HG03280 (cell line): ENCODE data around the gene PSD.
A peak's percentile ranks its signal among the peaks of the same experiment; 100 is the strongest.
"Not testable (repeated sequence)": the region's sequence is repeated elsewhere in the genome, so short reads cannot be mapped to it uniquely, and the experiment has no call there.

Experiments used
- ATAC-seq: cut with Tn5 transposase; IDR thresholded peaks from one replicate; pipeline ENCODE4 v1.9.1; 2021; ENCODE audit warnings: mild to moderate bottlenecking, moderate library complexity; ENCODE audit not compliant: unreplicated experiment

Gene PSD

DNA sequence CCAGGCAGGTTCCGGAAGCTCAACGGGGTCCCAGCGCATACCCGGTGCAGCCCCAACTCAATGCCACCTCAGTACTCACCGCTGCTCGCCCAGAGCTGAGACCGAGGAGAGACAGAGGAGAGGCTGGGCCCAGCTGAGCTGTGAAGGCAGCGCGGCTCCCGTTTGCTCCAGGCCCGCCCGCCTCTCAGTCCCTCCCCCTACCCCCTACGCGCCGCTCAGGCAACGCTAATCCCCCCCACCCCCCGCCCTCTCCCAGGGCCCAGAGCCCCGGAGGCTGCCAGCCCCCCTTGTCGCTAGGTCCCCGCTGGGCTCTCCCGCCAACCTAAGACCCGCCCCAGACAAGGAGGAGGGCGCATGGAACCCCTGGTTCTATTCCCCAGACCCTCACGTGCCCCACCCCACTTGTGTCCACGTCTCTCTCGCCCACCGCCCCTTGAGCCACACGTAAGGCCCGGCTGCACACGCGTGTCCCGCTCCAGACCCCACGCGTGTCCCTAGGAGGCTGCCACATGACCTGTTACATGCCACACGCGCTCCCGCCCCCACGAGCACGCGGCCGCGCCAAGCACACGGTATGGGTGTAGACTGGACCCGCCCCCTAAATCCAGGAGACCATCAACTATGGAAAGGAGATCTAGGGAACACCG lies at the start of gene PSD:
PSD (minus strand) TSS at position 164 of the 647 bp plus-strand sequence. CDS start 1,747 bp downstream, outside the sequence.
- ATAC-seq: no peak

DNA sequence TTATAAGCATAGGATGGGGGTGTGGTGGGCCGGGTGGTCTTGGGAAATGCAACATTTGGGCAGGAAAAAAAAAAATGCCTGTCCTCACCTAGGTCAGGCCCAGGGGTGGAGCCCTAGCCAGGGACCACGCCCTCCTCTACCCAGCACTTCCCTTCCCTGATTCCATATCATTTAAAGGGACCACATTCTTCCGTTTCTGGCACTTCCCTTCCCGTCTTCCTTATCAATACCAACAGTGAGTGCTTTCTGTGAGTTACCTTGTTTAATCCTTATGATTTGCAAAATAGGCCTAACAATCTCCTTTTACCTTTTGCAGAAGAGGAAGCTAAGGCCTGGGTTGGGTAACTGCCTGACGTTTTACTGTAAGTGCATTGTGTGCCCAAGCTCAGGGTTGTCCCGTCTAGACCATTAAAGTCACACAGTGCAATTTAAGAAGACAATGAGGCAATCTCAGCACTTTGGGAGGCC lies 49.4 kb upstream of the PSD start:
- no peak for ATAC-seq

DNA sequence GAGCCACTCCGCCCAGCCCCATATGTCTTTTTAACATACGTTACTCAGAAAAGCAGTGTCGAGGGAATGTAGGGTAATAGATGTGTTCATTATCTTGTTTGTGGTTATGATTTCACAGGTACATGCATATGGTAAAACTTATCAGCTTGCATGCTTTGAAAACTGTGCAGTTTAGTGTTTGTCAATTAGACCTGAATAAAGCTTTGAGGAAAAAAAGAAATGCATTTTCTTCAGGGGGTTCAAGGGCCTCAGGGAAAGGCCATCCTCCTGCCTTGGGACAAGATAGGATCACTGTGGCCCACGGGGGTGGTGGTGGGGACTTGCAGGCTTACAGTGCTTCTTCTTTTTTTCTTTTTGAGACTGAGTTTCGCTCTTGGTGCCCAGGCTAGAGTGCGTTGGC lies 48.7 kb upstream of the PSD start:
- no peak for ATAC-seq

DNA sequence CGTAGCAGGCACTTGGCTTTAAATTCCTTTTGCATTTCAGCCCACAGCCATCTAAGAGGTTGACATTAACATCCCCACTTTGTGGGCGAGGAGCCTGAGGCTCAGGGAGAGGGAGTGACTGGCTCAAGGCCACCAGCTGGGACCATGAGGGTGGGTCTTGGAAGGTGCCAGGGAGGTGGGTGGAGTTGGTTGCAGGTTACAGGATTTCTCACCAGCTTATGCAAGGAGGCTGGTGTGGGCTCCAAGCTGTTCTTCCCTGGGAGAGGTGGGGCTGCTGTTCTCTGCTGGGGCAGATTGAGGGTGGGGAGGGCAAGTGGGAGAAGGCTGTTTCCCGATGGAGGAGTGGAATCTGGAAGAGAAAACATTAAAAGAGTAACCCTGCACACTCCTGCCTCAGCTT lies 46.9 kb upstream of the PSD start:
- no peak for ATAC-seq

DNA sequence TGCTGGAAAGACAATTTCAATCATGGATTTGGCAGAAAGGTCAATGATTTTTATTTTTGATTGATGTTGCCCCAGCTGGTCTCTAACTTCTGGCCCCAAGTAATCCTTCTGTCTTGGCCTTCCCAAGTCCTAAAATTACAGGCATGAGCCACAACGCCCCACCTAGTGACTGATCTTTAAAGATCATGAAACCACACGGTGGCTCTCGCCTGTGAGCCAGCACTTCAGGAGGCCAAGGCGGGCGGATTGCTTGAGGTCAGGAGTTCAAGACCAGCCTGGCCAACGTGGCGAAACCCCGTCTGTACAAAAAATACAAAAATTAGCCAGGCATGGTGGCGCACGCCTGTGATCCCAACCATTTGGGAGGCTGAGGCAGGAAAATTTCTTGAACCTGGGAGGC lies 45.4 kb upstream of the PSD start:
- no peak for ATAC-seq

DNA sequence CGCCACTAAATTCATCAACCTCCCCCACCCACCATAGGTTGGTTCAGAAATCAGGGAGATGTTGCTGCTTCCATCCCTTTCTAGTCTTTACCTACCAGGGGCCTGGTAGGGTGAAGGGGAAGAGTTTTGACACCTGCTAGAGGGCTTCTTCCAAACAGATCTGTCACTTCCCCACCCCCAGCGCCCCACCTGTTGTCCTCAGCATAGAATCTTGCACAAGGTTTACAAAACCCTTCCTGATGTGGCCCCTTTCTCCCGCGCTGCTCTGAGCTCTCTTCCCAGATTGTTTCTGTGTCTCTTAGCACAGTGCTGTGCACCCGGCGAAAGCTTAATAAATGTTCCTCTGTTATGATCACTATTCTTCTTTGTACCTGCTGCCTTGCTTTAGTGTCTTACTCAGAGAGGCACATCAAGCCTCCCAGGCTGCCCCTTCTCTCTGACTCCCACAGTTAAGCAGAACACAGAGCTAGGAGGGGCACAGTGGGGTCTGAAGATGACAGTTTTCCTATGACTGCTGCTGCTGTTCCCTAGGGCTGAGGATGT lies 44.0 kb upstream of the PSD start:
- ATAC-seq: no peak

DNA sequence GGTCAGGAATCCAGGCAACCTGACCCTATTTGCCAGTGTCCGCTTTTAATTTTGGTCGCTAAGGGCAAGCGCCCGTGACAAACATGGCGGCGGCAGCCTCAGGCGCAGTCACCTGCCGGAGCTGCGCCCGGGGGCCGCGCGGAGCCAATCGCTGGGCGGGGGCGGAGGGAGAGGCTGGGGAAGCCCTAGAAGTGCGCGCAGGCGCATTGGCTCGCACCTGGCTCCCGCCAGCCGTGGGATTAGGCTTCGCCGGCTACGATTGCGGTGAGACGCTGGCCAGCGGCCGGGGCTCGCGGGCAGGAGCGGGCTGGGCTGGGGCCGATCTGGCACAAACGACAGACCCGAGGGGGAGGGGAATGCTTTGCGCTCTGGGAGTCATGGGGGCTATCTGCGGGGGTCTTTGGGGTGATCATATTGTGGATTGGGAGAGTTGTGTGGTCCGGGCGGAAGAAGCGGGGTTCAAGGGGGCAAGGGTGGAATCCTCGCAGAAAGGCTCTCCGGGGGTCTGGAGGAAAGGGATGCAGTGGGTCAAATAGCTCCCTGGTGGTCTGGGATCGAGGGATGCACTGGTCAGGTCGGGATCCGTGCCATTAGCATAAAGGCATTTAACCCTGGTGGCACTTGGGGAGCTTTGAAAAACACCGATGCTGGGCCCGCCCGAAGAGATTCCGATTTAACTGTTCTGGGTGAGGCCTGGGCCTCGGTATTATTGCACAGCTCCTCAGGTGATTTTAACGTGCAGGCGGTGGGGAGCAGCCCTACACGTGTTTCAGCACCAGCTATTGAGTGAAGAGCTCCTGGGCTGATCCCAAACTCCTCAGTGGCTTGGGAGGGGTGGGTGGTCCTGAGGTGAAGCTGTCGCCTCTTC lies 42.8 kb upstream of the PSD start:
- ATAC-seq: peak; percentile 92

DNA sequence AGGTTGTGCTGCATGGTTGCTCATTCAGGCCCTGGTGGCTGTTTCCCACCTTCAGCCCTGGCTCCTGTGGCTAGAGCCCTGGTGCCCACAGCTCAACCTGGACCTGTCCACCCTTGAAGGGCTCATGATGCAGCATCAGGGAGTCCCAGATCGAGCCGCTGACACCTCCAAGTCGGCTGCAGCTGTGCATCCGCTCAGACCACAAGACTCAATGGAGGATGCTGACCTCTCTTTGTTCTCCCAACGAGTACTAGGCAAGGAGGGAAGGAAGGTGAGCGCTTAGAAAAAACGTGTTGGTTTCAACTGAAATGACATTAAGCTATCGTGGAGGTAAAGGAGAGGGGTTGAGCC lies 42.2 kb upstream of the PSD start:
- ATAC-seq: peak; percentile 19

DNA sequence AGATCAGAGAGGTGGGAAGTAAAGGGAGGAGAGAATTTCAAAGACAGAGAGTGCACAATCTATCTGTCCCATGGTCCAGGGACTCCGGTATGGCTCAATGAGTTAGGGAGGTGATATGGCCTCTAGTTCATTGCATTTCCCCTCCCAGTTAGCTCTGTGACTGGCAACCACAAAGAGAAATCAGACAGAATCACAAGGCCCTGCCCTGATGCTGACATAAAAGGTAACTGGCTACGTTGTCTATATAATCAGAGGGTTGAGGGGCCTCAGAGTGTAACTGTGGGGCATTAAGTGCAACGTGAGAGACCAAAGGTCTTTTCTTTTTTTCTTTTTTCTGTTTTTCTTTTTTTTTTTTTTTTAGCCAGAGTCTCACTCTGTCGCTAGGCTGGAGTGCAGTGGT lies 40.1 kb upstream of the PSD start:
- no peak for ATAC-seq

DNA sequence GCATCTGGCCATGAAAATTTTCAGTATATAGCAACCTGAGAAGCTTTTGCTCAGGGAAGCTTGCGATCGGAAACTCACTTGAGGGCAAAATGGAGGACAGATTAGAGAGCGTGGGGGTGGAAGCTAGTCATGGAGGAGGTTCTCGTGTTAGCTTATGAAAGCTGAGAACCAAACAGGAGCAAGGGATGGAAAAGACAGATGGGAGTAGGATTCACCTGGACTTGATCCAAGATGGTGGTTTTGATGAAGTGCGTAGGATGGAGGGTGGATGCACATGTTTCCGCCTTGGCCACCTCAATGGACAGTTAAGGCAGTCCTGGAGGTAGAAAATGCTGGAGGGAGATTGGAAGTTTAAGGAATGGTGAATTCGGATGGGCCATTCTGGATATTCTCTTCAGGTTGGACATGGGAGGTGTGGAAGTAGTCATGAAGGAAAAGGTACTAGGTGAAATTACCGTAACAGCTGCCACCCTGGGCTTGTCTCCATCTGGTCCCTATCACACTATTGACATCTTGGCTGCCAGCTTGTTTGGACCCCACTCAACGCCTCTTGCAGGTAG lies 39.1 kb upstream of the PSD start:
- ATAC-seq: no peak

DNA sequence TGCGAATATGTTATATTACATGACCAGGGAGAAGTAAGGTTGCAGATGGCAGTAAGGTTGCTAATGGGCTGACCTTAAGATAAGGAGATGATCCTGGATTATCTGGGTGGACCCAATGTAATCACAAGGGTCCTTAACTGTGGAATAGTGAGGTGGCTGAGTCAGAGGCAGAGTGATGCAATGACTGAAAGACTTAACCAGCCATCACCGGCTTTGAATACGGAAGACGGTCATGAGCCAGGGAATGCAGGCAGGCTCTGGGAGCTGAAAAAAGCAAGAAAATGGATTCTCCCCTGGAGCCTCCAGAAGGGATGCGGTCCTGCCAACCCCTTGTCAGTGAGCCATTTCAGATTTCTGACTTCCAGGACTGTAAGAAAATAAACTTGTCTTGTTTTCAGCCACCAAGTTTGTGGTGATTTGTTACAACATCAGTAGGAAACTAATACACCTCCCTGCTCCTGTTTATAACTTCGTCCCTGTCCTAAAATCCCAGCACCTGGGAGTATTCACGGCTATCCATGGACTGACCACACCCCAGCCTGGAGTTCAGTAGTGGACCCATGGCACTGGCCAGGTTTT lies 37.4 kb upstream of the PSD start:
- ATAC-seq: no peak

DNA sequence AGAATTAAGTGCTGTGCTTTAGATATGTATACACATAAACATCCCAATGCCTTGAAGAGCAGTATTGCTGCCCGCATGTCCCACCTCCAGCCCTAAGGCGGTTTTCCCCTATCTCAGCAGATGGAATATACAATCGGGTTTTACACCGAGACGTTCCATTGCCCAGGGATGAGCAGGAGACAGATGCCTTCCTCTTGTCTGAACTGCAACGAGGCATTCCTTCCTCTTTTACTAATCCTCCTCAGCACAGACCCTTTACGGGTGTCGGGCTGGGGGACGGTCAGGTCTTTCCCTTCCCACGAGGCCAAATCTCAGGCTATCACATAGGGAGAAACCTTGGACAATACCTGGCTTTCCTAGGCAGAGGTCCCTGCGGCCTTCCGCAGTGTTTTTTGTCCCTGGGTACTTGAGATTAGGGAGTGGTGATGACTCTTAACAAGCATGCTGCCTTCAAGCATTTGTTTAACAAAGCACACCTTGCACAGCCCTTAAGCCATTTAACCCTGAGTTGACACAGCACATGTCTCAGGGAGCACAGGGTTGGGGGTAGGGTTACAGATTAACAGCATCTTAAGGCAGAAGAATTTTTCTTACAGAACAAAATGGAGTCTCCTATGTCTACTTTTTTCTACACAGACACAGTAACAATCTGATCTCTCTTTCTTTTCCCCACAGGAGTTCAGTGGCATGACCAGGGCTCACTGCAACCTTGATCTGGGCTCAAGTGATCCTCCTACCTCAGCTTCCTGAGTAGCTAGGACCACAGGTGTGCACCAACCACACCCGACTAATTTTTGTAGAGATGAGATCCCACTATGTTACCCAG lies 36.3 kb upstream of the PSD start:
- ATAC-seq: not testable (repeated sequence)

DNA sequence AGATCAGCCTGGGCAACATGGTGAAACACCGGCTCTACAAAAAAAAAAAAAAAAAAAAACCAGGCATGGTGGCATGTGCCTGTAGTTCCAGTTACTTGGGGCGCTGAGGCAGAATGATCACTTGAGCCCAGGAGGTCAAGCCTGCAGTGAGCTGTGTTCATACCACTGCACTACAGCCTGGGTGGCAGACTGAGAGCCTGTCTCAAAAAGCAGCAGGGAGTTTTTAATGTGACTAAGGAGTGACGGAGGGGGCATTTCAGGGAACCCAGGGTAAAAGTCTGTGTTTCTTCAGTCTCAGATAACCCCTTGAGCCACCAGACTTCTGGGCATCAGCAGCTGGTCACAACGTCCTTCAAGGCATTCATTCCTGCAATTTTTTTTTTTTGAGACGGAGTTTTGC lies 34.9 kb upstream of the PSD start:
- no peak for ATAC-seq

DNA sequence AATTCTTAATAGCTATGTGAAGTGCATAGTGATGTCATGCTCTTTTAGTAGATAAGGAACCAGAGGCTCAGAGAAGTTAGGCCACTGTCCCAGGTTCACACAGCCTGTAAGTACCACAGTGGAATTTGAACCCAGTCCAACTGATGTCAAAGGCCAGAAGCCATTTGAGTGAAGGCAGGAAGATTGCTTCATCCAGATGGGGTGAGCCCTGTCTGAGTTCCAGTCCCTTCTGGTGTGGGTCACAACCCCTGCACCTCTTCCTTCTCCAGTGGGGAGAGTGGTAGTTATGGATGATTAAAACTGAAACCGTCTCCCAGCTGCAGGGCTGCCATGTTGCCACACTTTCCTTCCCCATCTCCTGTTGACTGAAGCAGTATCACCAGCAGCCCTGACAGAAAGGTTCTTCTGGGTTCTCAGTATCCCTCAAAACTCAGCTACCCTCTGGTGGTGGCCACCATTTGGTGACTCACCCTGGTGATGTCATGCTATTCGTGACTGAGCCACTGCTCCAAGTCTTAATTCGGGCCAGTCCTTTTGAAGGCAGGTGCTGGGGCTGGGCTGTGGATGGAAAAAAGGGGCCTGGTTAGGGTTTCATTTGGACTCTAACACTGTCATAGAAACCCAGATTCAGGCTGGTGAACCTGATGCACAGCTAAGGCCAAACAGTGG lies 34.2 kb upstream of the PSD start:
- no peak for ATAC-seq

DNA sequence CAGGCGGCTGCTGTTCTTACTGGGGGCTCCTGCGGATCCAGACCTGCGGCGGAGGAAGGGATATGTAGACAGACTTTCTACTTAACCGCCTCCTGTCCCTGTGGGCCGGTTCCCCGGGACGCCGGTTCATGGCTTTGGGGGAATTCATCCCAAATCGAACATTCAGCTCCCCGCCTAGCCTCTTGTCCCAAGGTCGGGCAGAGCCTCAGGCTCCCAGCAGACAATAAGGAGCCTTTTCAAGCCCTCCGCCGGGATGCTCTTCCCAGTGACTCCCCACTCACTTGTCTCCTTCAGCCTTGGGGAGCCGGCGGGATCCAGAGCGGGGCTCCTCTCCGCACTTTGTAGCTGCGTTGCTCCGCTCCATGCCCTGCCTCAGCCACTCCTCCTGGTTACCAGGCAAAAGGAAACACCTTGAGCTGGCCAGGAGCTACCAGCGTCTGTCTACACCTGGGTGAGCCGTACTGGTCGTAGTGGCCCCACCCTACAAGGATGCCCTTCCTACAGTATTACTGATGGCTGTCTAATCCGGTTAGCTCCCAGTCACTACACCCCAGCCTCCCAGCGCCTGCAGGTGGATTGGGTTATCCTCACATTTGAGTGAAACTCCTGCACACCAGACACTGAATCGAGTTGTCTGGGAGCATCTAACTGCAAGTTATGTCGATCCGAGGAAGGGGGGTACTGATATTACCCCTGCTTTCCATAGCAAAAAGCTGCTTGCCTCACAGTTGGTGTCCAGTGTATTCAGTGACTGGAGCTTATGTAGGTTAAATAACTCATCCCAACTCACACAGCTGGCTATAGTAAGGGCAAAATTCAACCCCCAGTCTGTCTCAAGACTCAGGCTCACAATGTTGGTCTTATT lies 32.8 kb upstream of the PSD start, which contains the start of gene C10orf95:
C10orf95 (minus strand) TSS at position 439 of the 865 bp plus-strand sequence. CDS start 450 bp downstream, outside the sequence.
- ATAC-seq: no peak

DNA sequence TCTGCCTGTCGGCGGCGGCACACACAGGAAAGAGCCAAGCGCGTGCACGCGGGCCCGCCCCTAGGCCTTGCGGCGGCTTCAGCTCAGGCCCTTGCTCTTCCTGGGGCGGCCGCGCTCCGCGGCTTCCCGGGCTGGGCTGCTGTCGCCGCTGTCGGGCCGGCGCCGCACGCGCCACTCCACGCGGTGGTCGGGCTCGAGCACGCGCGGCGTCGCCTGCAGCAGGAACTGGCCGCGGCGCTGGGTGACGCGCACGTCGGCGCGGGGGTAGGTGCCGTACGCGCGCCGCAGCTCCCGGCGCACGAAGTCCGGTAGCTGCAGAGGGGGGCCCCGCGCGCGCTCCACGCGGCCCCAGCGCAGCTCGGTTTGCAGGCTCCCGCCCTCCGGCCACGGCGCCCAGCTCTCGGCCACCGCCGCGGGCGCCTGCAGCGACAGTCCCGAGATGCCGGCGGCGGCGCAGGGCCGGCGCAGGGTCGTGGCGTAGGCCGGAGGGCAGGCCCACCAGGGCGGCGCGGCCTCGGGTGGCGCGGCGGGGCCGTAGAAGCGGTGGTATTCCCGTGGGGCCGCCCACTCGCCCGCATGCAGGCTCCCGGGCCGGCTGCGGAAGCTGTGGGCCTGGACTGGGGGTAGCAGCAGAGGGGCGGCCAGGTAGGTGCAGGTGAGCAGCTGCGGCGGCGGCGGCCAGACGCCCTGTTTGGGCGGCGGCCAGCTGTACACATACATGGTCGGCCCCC lies 32.0 kb upstream of the PSD start:
- ATAC-seq: peak; percentile 82

DNA sequence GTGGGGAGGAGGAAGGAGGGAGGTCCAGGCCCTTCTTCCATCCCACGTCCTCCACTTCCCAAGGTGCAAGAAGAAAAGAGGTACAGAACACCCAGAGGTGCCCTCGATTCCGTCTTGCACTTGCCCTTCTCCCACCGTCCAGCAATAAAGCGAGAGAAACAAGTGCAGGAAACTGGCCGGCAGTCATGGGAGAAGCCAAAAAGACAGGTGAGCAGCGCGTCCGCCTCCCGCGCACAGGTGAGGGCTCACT lies 31.5 kb upstream of the PSD start:
- ATAC-seq: no peak

DNA sequence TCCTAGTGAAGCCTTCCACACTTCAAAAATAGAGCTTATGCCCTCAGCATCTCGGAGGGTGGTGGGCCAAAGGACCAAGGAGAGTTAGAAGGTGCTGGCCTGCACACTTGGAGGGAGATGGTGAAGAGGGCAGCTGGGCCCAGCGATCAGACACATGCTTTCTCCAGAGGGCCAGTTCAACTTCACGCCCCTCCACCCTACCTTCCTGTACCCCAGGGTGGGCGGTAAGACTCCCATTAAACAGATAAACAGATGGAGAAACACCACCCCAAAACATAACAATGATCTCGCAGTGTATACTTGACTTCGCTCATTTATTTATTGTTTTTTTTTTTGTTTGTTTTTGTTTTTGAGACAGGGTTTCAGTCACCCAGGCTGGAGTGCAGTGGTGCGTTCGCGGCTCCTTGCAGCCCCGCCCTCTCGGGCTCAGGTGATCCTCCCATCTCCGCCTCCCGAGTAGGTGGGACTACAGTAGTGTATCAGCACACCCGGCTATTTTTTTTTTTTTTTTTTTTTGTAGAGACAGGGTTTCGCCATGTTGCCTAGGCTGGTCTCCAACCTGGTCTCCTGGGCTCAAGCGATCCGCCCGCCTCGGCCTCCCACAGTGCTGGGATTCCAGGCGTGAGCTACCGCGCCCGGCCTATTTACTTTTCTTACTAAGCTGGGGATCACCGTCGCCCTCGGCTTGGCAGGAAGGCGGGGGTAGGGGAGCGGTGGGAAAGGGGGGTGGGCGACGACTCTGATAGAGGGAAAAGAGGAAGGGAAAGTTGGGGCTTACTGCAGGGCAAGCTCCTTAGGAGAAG lies 30.9 kb upstream of the PSD start:
- ATAC-seq: peak; percentile 57
